Endodermal cell (in vitro differentiated cells): Measurements from ENCODE around the gene ENAH. TPM values are rescaled to one million over a fixed set of nuclear protein-coding genes. Genes with fewer than 3 reads are reported as not detected.

ENCODE experiments used
- DNase-seq: peaks from one replicate; pipeline ENCODE4 v3.0.0-alpha.2; 2017
- H3K27ac ChIP-seq: 2 replicates; pipeline ENCODE4 v1.5.1; 2013; ENCODE audit warnings: mild to moderate bottlenecking, low read depth, low read length, moderate library complexity
- H3K27me3 ChIP-seq: 2 replicates; pipeline ENCODE4 v1.6.1; 2013; ENCODE audit warnings: mild to moderate bottlenecking, low read length, moderate library complexity; ENCODE audit not compliant: insufficient read depth, control insufficient read depth, poor library complexity, severe bottlenecking
- H3K36me3 ChIP-seq: 2 replicates; pipeline ENCODE4 v1.7.0; 2013; ENCODE audit warnings: mild to moderate bottlenecking, low read length, moderate library complexity; ENCODE audit not compliant: control insufficient read depth, insufficient read depth
- H3K4me1 ChIP-seq: one replicate; pipeline ENCODE4 v1.7.0; 2013; ENCODE audit warnings: low read length; ENCODE audit not compliant: control insufficient read depth, insufficient read depth
- H3K4me3 ChIP-seq: 2 replicates; pipeline ENCODE4 v1.5.1; 2013; ENCODE audit warnings: mild to moderate bottlenecking, low read length, moderate library complexity
- H3K9ac ChIP-seq: 2 replicates; pipeline ENCODE4 v1.6.1; 2013; ENCODE audit warnings: mild to moderate bottlenecking, low read length, moderate library complexity; ENCODE audit not compliant: poor library complexity, severe bottlenecking; ENCODE audit errors: extremely low read depth
- H3K9me3 ChIP-seq: 2 replicates; pipeline ENCODE4 v1.6.1; 2013; ENCODE audit warnings: mild to moderate bottlenecking, low read length, moderate library complexity; ENCODE audit not compliant: control insufficient read depth
- H3K27ac Mint-ChIP-seq: 2 replicates; pipeline ENCODE4 v1.8.0; 2020; ENCODE audit warnings: mixed read lengths
- H3K27me3 Mint-ChIP-seq: 2 replicates; pipeline ENCODE4 v1.8.0; 2021; ENCODE audit warnings: mild to moderate bottlenecking, mixed read lengths; ENCODE audit not compliant: insufficient read depth
- H3K36me3 Mint-ChIP-seq: 2 replicates; pipeline ENCODE4 v1.8.0; 2020; ENCODE audit warnings: low read depth, mixed read lengths
- H3K4me1 Mint-ChIP-seq: 2 replicates; pipeline ENCODE4 v1.8.0; 2020; ENCODE audit warnings: mixed read lengths
- H3K4me3 Mint-ChIP-seq: 2 replicates; pipeline ENCODE4 v1.8.0; 2020; ENCODE audit warnings: mild to moderate bottlenecking, moderate library complexity, mixed read lengths
- H3K9me3 Mint-ChIP-seq: 2 replicates; pipeline ENCODE4 v1.8.0; 2020; ENCODE audit warnings: mild to moderate bottlenecking, mixed read lengths
- WGBS, 2 experiments: methylation state at CpG; one replicate each; pipeline versions ENCODE4 v1.1.5 to v1.1.7; 2013; ENCODE audit warnings: missing lambda C conversion rate in 2 of 2, mixed read lengths in 1 of 2; ENCODE audit not compliant: insufficient coverage in 1 of 2, insufficient read length in 1 of 2; 5-methylcytosine and 5-hydroxymethylcytosine counted together
- total RNA-seq, 2 donors: library from RNA; stranded (reverse); fragmentation: NEBNext Ultra II Directional in 1 of 2; extraction: Animal tissue kit (Norgen Biotek cat#: 25700) in 1 of 2; gene quantifications; 2 replicates in 1 of 2; 3 replicates in 1 of 2; pipeline ENCODE4 v1.2.1, GENCODE V29; 2021
- TF ChIP-seq, protein P1 (sequence below): fragments of 200-600 bp; sonication (generic); conservative IDR thresholded peaks from 2 replicates; pipeline ENCODE4 v1.5.0; 2021; ENCODE audit warnings: antibody characterized with exemption, mild to moderate bottlenecking

Gene ENAH
- total RNA-seq, 2 donors from 2014 or later = 263 to 267 TPM

DNA sequence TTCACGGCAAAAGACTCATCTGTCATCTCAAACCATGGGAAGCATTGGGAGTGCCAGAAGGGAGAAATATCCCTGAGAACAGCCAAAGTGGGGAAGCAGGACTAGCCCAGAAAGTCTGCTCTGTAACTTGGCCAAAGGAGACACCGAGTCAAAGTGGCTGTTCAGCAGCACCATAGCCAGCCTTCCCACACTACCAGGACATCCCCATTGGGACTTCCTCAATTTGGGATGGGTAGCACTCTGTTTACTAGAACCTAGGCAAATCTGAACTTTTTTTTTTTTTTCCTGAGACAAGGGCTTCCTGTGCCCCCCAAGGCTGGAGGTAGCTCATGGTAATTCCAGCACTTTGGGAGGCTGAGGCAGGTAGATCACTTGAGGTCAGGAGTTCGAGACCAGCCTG lies 93.0 kb downstream of the ENAH start:
- no peaks in the 10 kb centered on the region for H3K4me1 ChIP-seq
- Mint-ChIP-seq H3K27ac (no peak overlapping the region), H3K36me3 (peaks cover 62% of the 10 kb centered on the region), H3K9me3 (peaks cover 22% of the 10 kb centered on the region), H3K4me1 (no peaks in the 10 kb centered on the region), H3K4me3 (no peak overlapping the region), H3K27me3 (no peaks in the 10 kb centered on the region)
- DNase-seq = no peak
- TF ChIP-seq, protein P1, sequence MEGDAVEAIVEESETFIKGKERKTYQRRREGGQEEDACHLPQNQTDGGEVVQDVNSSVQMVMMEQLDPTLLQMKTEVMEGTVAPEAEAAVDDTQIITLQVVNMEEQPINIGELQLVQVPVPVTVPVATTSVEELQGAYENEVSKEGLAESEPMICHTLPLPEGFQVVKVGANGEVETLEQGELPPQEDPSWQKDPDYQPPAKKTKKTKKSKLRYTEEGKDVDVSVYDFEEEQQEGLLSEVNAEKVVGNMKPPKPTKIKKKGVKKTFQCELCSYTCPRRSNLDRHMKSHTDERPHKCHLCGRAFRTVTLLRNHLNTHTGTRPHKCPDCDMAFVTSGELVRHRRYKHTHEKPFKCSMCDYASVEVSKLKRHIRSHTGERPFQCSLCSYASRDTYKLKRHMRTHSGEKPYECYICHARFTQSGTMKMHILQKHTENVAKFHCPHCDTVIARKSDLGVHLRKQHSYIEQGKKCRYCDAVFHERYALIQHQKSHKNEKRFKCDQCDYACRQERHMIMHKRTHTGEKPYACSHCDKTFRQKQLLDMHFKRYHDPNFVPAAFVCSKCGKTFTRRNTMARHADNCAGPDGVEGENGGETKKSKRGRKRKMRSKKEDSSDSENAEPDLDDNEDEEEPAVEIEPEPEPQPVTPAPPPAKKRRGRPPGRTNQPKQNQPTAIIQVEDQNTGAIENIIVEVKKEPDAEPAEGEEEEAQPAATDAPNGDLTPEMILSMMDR = no peak
- WGBS, 2 experiments = 94 to 100% methylated on average over 2 to 3 of the region's 3 CpGs
- no peaks in the 10 kb centered on the region for H3K27me3 ChIP-seq
- H3K36me3 ChIP-seq = peaks cover 66% of the 10 kb centered on the region
- no peak overlapping the region for H3K4me3 ChIP-seq
- H3K27ac ChIP-seq = no peak overlapping the region
- H3K9ac ChIP-seq = no peak overlapping the region
- peaks cover 37% of the 10 kb centered on the region for H3K9me3 ChIP-seq

DNA sequence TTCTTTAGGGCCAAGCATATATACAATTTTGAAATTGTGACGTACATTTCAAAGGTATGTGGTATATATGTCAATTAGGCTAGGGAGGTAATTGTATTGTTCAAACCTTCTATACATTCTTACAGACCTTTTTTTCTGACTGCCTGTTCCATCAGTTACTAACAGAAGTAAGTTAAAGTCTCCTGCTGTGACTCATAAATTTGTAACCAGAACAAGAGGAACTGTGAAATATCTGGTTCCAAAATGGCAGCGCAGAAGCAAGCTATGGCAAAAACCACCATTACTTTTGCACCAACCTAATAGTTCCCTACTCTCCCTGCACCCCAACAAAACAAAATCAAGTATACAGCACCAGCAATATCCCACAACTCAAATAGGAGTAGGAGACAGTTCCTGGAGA lies 93.6 kb downstream of the ENAH start:
- H3K36me3 Mint-ChIP-seq = peaks cover 67% of the 10 kb centered on the region
- H3K4me3 Mint-ChIP-seq = no peak overlapping the region
- no peak overlapping the region for H3K27ac Mint-ChIP-seq

DNA sequence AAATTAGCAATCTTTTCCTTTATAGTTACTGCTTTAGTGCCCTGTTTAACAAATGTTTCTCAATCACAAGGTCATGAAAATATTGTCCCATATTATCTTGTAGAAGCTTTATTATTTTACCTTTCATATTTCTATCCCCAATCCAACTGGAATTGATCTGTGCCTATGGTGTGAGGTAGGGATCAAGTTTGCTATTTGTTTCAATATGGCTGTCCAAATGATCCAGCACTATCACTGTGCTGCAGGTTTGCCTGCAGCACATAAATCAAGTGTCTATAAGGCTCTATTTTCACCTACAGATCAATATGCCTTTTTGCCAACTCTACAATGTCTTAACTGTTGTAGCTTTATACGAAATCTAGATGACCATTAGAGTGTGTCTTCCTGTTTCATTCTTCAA lies 96.2 kb downstream of the ENAH start:
- TF ChIP-seq, protein P1 = no peak
- H3K27me3 Mint-ChIP-seq = no peaks in the 10 kb centered on the region
- Histone ChIP-seq H3K36me3 (peaks cover 84% of the 10 kb centered on the region), H3K4me1 (no peaks in the 10 kb centered on the region), H3K27ac (no peak overlapping the region), H3K9me3 (peaks cover 37% of the 10 kb centered on the region), H3K9ac (no peak overlapping the region), H3K27me3 (no peaks in the 10 kb centered on the region), H3K4me3 (no peak overlapping the region)
- 100% methylated on average over 1 of the region's 1 CpG for WGBS, 2 experiments
- no peak overlapping the region for H3K27ac Mint-ChIP-seq
- no peaks in the 10 kb centered on the region for H3K4me1 Mint-ChIP-seq
- DNase-seq = no peak
- peaks cover 70% of the 10 kb centered on the region for H3K36me3 Mint-ChIP-seq
- peaks cover 22% of the 10 kb centered on the region for H3K9me3 Mint-ChIP-seq
- no peak overlapping the region for H3K4me3 Mint-ChIP-seq

More for the DNA sequence above, 93.6 kb downstream of the ENAH start:
- Mint-ChIP-seq H3K9me3 (peaks cover 22% of the 10 kb centered on the region), H3K27me3 (no peaks in the 10 kb centered on the region), H3K4me1 (no peaks in the 10 kb centered on the region)
- H3K27ac ChIP-seq = no peak overlapping the region
- peaks cover 37% of the 10 kb centered on the region for H3K9me3 ChIP-seq
- H3K36me3 ChIP-seq = peaks cover 72% of the 10 kb centered on the region
- H3K9ac ChIP-seq = no peak overlapping the region
- H3K4me3 ChIP-seq = no peak overlapping the region
- TF ChIP-seq, protein P1 = no peak
- no peaks in the 10 kb centered on the region for H3K4me1 ChIP-seq
- H3K27me3 ChIP-seq = no peaks in the 10 kb centered on the region
- 83 to 92% methylated on average over 1 to 2 of the region's 2 CpGs for WGBS, 2 experiments
- DNase-seq = no peak
